Vagina (tissue), 2 donors: ENCODE results near the gene SPOCK3.

Experiments
- POLR2A ChIP-seq, 2 donors: fragments of 450-650 bp; IDR thresholded peaks; one replicate each; pipeline ENCODE4 v1.6.1; 2017; ENCODE audit warnings: antibody characterized with exemption in 2 of 2, mild to moderate bottlenecking in 2 of 2, moderate library complexity in 2 of 2
- POLR2AphosphoS5 ChIP-seq, 2 donors: sonication (generic); formaldehyde crosslinking; IDR thresholded peaks; one replicate each; pipeline ENCODE4 v1.9.0; 2017; ENCODE audit warnings: antibody characterized with exemption in 2 of 2, mild to moderate bottlenecking in 2 of 2, low read depth in 1 of 2; ENCODE audit not compliant: insufficient read depth in 1 of 2
- TF ChIP-seq, protein P1 (sequence below), 3 experiments: fragments of 450-650 bp in 2 of 3; fragments of 200-600 bp in 1 of 3; sonication (generic) in 1 of 3; IDR thresholded peaks; one replicate each; pipeline ENCODE4 v1.5.1; 2017 to 2019; ENCODE audit warnings: antibody characterized with exemption in 3 of 3, mild to moderate bottlenecking in 2 of 3, moderate library complexity in 2 of 3

DNA sequence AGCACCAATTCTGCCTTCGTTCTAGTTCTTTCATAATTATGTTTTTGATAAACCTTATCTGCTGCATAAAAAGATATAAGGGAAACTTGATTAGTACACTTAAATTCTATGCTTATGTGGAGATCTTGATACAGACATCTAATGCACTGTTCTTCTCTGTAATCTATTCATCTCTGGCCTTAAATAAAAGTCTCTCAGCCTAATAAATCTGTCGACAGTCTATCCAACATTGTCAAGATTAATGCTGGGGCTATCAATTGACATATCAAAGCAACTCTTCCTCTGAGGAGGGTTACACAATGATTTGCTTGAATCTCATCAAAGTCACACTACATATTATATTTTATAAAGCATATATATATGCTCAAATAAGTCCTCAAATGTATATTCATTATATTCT is 545.5 kb downstream of the SPOCK3 start:
- TF ChIP-seq, protein P1, sequence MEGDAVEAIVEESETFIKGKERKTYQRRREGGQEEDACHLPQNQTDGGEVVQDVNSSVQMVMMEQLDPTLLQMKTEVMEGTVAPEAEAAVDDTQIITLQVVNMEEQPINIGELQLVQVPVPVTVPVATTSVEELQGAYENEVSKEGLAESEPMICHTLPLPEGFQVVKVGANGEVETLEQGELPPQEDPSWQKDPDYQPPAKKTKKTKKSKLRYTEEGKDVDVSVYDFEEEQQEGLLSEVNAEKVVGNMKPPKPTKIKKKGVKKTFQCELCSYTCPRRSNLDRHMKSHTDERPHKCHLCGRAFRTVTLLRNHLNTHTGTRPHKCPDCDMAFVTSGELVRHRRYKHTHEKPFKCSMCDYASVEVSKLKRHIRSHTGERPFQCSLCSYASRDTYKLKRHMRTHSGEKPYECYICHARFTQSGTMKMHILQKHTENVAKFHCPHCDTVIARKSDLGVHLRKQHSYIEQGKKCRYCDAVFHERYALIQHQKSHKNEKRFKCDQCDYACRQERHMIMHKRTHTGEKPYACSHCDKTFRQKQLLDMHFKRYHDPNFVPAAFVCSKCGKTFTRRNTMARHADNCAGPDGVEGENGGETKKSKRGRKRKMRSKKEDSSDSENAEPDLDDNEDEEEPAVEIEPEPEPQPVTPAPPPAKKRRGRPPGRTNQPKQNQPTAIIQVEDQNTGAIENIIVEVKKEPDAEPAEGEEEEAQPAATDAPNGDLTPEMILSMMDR (IDR thresholded peaks at IDR 0.05): no peak
- no peak for TF ChIP-seq POLR2A (IDR thresholded peaks at IDR 0.05)
- TF ChIP-seq POLR2AphosphoS5 (IDR thresholded peaks at IDR 0.05; ENCODE audit: insufficient read depth in 1 of 2, low read depth in 1 of 2): no peak
